NCI-H146 (cell line): ENCODE data around the gene ALG14.

Experiments
- DNase-seq: peaks from one replicate; lab custom pipeline; 2025; lab: John Stamatoyannopoulos, UW

ALG14 gene

GRCh38 chr1:94980582-94981574 lies 91.9 kb downstream of the ALG14 start:
- no peak for DNase-seq

- DNase-seq: no peak
Observed at GRCh38 chr1:94979656-94980581, 92.8 kb downstream of the ALG14 start.

GRCh38 chr1:94979131-94979530 lies 93.6 kb downstream of the ALG14 start:
- no peak for DNase-seq

GRCh38 chr1:94978401-94978800 lies 94.3 kb downstream of the ALG14 start:
- no peak for DNase-seq

GRCh38 chr1:94976971-94977548 lies 95.7 kb downstream of the ALG14 start:
- DNase-seq: no peak

GRCh38 chr1:94974824-94975223 lies 97.9 kb downstream of the ALG14 start:
- no peak for DNase-seq

- DNase-seq: no peak
Observed at GRCh38 chr1:94974241-94974640, 98.5 kb downstream of the ALG14 start.

- no peak for DNase-seq
Observed at GRCh38 chr1:94973309-94973922, 99.3 kb downstream of the ALG14 start.

GRCh38 chr1:94971491-94971924 lies 101.2 kb downstream of the ALG14 start:
- DNase-seq: no peak

- no peak for DNase-seq
Observed at GRCh38 chr1:94970783-94971182, 102.0 kb downstream of the ALG14 start.

GRCh38 chr1:94969137-94969536 lies 103.6 kb downstream of the ALG14 start:
- no peak for DNase-seq

GRCh38 chr1:94966033-94966432 lies 106.7 kb downstream of the ALG14 start:
- no peak for DNase-seq

- no peak for DNase-seq
Observed at GRCh38 chr1:94963864-94964263, 108.9 kb downstream of the ALG14 start.

- DNase-seq: no peak
Observed at GRCh38 chr1:94962409-94963265, 110.1 kb downstream of the ALG14 start.

GRCh38 chr1:94961988-94962387 lies 110.8 kb downstream of the ALG14 start:
- DNase-seq: no peak

GRCh38 chr1:94961582-94961981 lies 111.2 kb downstream of the ALG14 start:
- DNase-seq: no peak

GRCh38 chr1:94958081-94958480 lies 114.7 kb downstream of the ALG14 start:
- no peak for DNase-seq

GRCh38 chr1:94955767-94956632 lies 116.8 kb downstream of the ALG14 start:
- DNase-seq: no peak

GRCh38 chr1:94954263-94955220 lies 118.2 kb downstream of the ALG14 start:
- no peak for DNase-seq
